Kidney tubule cell (primary cell): Measurements from ENCODE around the gene JADE2.
A peak's percentile ranks its signal among the peaks of the same experiment; 100 is the strongest.
"Not testable (repeated sequence)": the region's sequence is repeated elsewhere in the genome, so short reads cannot be mapped to it uniquely, and the experiment has no call there.

Source experiments
- DNase-seq: peaks from one replicate; pipeline ENCODE4 v3.0.0-alpha.2; 2018; ENCODE audit warnings: low spot score

JADE2 gene

GRCh38 chr5:134524826-134525682 is at the start of gene JADE2:
TSS of gene JADE2 (plus strand) at chr5:134525670. CDS start at chr5:134535858, 10,188 bp downstream.
- DNase-seq, result peak; percentile 55

GRCh38 chr5:134477462-134478245 is 47.8 kb upstream of the JADE2 start:
- peak; percentile 46 for DNase-seq

GRCh38 chr5:134479839-134480238 is 45.6 kb upstream of the JADE2 start:
- DNase-seq, result no peak

- DNase-seq, result no peak
Observed at GRCh38 chr5:134489227-134489944, 36.1 kb upstream of the JADE2 start.

- DNase-seq, result no peak
Observed at GRCh38 chr5:134490255-134490924, 35.1 kb upstream of the JADE2 start.

- no peak for DNase-seq
Observed at GRCh38 chr5:134490925-134491271, 34.6 kb upstream of the JADE2 start.

- DNase-seq, result no peak
Observed at GRCh38 chr5:134491841-134492442, 33.5 kb upstream of the JADE2 start.

- DNase-seq, result no peak
Observed at GRCh38 chr5:134492568-134492967, 32.9 kb upstream of the JADE2 start.

GRCh38 chr5:134493461-134494055 is 31.9 kb upstream of the JADE2 start:
- no peak for DNase-seq

GRCh38 chr5:134494780-134495179 is 30.7 kb upstream of the JADE2 start:
- no peak for DNase-seq

GRCh38 chr5:134499905-134500304 is 25.6 kb upstream of the JADE2 start:
- DNase-seq, result not testable (repeated sequence)

GRCh38 chr5:134500699-134501430 is 24.6 kb upstream of the JADE2 start:
- no peak for DNase-seq

GRCh38 chr5:134502259-134502658 is 23.2 kb upstream of the JADE2 start:
- DNase-seq, result no peak

- peak; percentile 100 for DNase-seq
Observed at GRCh38 chr5:134503088-134503936, 22.2 kb upstream of the JADE2 start.

GRCh38 chr5:134503937-134504437 is 21.5 kb upstream of the JADE2 start:
- DNase-seq, result peak; percentile 53

- DNase-seq, result no peak
Observed at GRCh38 chr5:134504629-134505300, 20.7 kb upstream of the JADE2 start.

GRCh38 chr5:134506054-134507039 is 19.1 kb upstream of the JADE2 start:
- peak; percentile 94 for DNase-seq
